Measurements from ENCODE around the gene WSB2. TPM values are rescaled to one million over a fixed set of nuclear protein-coding genes. Genes with fewer than 3 reads are reported as not detected.

The WSB2 gene
- total and polyA plus RNA-seq, 2 of the 8 experiments (the other 6 are each of a cell fraction or from before 2014, with no cell fraction given): 47.5 to 58.2 TPM

DNA sequence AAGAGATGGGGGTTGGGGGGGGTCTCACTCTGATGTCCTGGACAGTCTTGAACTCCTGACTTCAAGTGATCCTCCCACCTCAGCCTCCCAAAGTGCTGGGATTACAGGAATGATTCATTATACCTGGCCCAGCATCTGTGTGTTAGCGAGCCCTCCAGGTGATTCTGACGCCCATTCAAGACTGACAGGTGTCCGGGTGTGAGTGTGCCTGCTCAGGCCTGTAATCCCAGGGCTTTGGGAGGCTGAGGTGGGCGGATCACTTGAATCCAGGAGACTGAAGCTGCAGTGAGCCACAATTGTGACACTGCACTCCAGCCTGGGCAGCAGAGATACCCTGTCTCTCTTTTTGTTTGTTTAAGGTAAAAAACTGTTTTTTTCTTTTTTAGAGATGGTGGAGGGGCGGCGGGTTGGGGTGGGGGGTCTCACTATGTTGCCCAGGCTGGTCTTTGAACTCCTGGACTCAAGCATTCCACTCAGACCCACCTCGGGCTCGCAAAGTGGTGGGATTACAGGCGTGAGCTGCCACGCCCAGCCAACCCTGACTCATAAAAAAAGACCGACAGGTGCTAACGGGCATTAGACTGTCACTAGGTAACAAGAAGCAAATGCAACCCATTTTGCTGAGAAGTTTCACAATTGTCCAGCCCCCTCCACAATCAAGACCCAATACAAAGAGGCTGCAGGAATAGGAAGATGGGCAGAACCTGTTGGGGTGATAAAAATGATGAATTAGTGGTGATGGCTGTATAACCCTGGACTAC is 38.1 kb upstream of the WSB2 start:
- POLR2A ChIA-PET (ENCODE audit: partially characterized antibody): interaction anchor here (0.9 to 7.3 kb wide), 5 partner anchors 7 to 37 kb away, joined by 3 to 103 read pairs (median 33); partner anchors contain the start of genes PEBP1 and WSB2
- Histone ChIP-seq H3K4me1 (replicated peaks in 1 of 4; ENCODE audit: control insufficient read depth in 3 of 4, insufficient read depth in 4 of 4, low read length in 3 of 4) (peaks cover 0 to 9% (median 5%) of the 10 kb centered on the region in 4 experiments; a peak in 4 of 7 replicates), H4K5ac (ENCODE audit: insufficient read length, low read depth, low read length) (no peak overlapping the region), H3K23ac (ENCODE audit: insufficient read length) (no peak overlapping the region), H2BK20ac (ENCODE audit: low read length) (no peak overlapping the region), H3K4me3 (ENCODE audit: extremely low read depth in 1 of 4, insufficient read depth in 2 of 4, low read depth in 3 of 4, low read length in 4 of 4) (no peak overlapping the region), H2BK120ac (replicated peaks; ENCODE audit: low read depth, low read length) (no peak overlapping the region), H3K23me2 (ENCODE audit: low read depth, low read length) (peaks cover 2% of the 10 kb centered on the region; the same call in 1 of the 2 replicates), H3K14ac (ENCODE audit: insufficient read length) (no peak overlapping the region), H3K18ac (ENCODE audit: extremely low read depth, low read length) (no peak overlapping the region), H3K36me3 (ENCODE audit: control insufficient read depth in 2 of 4, insufficient read depth in 4 of 4, low read length in 3 of 4) (peaks cover 3 to 19% (median 8%) of the 10 kb centered on the region in 4 experiments; a peak in 5 of 8 replicates), H3K4ac (replicated peaks; ENCODE audit: insufficient read length, low read depth, low read length) (no peak overlapping the region), H2BK15ac (ENCODE audit: low read length) (no peak overlapping the region), H3K56ac (replicated peaks; ENCODE audit: insufficient read length, low read depth, low read length) (no peak overlapping the region), H2BK12ac (ENCODE audit: low read depth, low read length) (no peak overlapping the region), H3K4me2 (ENCODE audit: insufficient read depth in 1 of 2, low read depth in 2 of 2, low read length in 2 of 2) (peak overlapping the region in 1 of 2 experiments; percentile 44; a peak in 1 of 4 replicates), H3K27ac (ENCODE audit: low read depth, low read length) (no peak overlapping the region), H3K27me3 (replicated peaks in 1 of 4; ENCODE audit: control insufficient read depth in 3 of 4, extremely low read depth in 1 of 4, insufficient read depth in 3 of 4, low read length in 3 of 4) (no peaks in the 10 kb centered on the region), H3K9ac (replicated peaks in 1 of 4; ENCODE audit: extremely low read depth in 1 of 4, low read depth in 3 of 4, low read length in 3 of 4) (no peak overlapping the region), H3K79me2 (ENCODE audit: control insufficient read depth in 1 of 2, insufficient read depth in 2 of 2, low read length in 2 of 2) (peaks cover 8 to 54% of the 10 kb centered on the region in 2 experiments), H2BK5ac (ENCODE audit: low read depth, low read length) (no peak overlapping the region), H4K8ac (ENCODE audit: extremely low read depth, insufficient read depth, low read length) (no peak overlapping the region), H2AK5ac (ENCODE audit: low read depth, low read length) (no peak overlapping the region), H4K20me1 (replicated peaks in 1 of 2; ENCODE audit: control insufficient read depth in 1 of 2, insufficient read depth in 2 of 2, low read length in 2 of 2) (no peaks in the 10 kb centered on the region), H3K79me1 (ENCODE audit: low read depth, low read length) (peaks cover 11% of the 10 kb centered on the region), H3K9me3 (ENCODE audit: insufficient read depth in 2 of 2, low read depth in 1 of 2, low read length in 1 of 2) (no peaks in the 10 kb centered on the region), H2AFZ (ENCODE audit: low read length) (no peak overlapping the region), H4K91ac (replicated peaks; ENCODE audit: insufficient read length, low read length) (no peak overlapping the region)
- no peak for TF ChIP-seq RAD21 (IDR thresholded peaks at IDR 0.05 in 1 of 2, conservative IDR thresholded peaks at IDR 0.05 in 1 of 2; ENCODE audit: low read depth in 2 of 2, low read length in 2 of 2)
- WGBS, 2 experiments (ENCODE audit: extremely low coverage in 1 of 2, insufficient coverage in 1 of 2, insufficient read length in 1 of 2, insufficient replicate concordance in 2 of 2, low coverage in 1 of 2, low lambda C conversion rate in 2 of 2, missing lambda C conversion rate in 1 of 2): 92% methylated on average over 12 of the region's 12 CpGs; no CpG with 5 or more reads in 1 of the 2 experiments
- FAIRE-seq: no peak
- CTCF ChIA-PET (ENCODE audit: partially characterized antibody): interaction anchor here (1.1 to 1.2 kb wide), 2 partner anchors 9 to 22 kb away, joined by 3 read pairs; no protein-coding TSS in a partner anchor
- DNase-seq (ENCODE audit: low read depth in 1 of 2, low spot score in 2 of 2): no peak
